ENCODE measurements around the gene ESYT2. TPM values are rescaled to one million over a fixed set of nuclear protein-coding genes. Genes with fewer than 3 reads are reported as not detected.
"Not testable (repeated sequence)": the region's sequence is repeated elsewhere in the genome, so short reads cannot be mapped to it uniquely, and the experiment has no call there.

Gene ESYT2
- total RNA-seq, 2 experiments from 2014 or later, result 116 to 124 TPM

GRCh38 chr7:158706273-158706704, 123.0 kb downstream of the ESYT2 start:
- peaks cover 44% of the 10 kb centered on the region for H3K4me1 Mint-ChIP-seq
- CTCF ChIA-PET, result interaction anchor here (0.7 to 1.1 kb wide), 2 partner anchors 44 to 271 kb away, joined by 3 read pairs; no protein-coding TSS in a partner anchor
- no peak for DNase-seq
- peak overlapping the region; percentile 54 for H3K27ac Mint-ChIP-seq
- POLR2A ChIA-PET, result interaction anchor here (1.1 kb wide), 1 partner anchor 158 kb away, joined by 3 read pairs; no protein-coding TSS in a partner anchor
- H3K36me3 Mint-ChIP-seq (ENCODE audit: low read depth), result peaks cover 47% of the 10 kb centered on the region
- H3K4me3 Mint-ChIP-seq, result peak overlapping the region; percentile 89
- H3K27me3 Mint-ChIP-seq, result no peaks in the 10 kb centered on the region
- peaks cover 12% of the 10 kb centered on the region for H3K9me3 Mint-ChIP-seq

- Mint-ChIP-seq H3K9me3 (peaks cover 9% of the 10 kb centered on the region), H3K4me1 (peaks cover 45% of the 10 kb centered on the region), H3K36me3 (ENCODE audit: low read depth) (peaks cover 49% of the 10 kb centered on the region), H3K4me3 (peak overlapping the region; percentile 89), H3K27me3 (no peaks in the 10 kb centered on the region), H3K27ac (peak overlapping the region; percentile 91)
- POLR2A ChIA-PET, result interaction anchor here (0.7 to 1.2 kb wide), 4 partner anchors 9 to 119 kb away, joined by 3 to 7 read pairs (median 4); no protein-coding TSS in a partner anchor
- CTCF ChIA-PET, result interaction anchor here (0.8 to 1.6 kb wide), 6 partner anchors 10 to 1568 kb away, joined by 3 to 6 read pairs (median 4); no protein-coding TSS in a partner anchor
- DNase-seq, result no peak
Observed at GRCh38 chr7:158705234-158705850, 124.0 kb downstream of the ESYT2 start.

- Mint-ChIP-seq H3K4me1 (peaks cover 46% of the 10 kb centered on the region), H3K27ac (peak within 1 kb of the TSS; percentile 92), H3K27me3 (no peaks in the 10 kb centered on the region), H3K36me3 (ENCODE audit: low read depth) (peaks cover 53% of the 10 kb centered on the region), H3K9me3 (peaks cover 9% of the 10 kb centered on the region), H3K4me3 (peak within 1 kb of the TSS; percentile 89)
- CTCF ChIA-PET, result interaction anchor here (0.7 to 1.6 kb wide), 7 partner anchors 9 to 1567 kb away, joined by 3 to 6 read pairs (median 3); no protein-coding TSS in a partner anchor
- POLR2A ChIA-PET, result interaction anchor here (0.8 to 1.2 kb wide), 3 partner anchors 9 to 120 kb away, joined by 3 to 7 read pairs (median 4); no protein-coding TSS in a partner anchor
- peak; percentile 97 for DNase-seq
Observed at GRCh38 chr7:158704524-158705233, 124.6 kb downstream of the ESYT2 start, which contains the start of gene NCAPG2. NCAPG2 (minus strand) TSS chr7:158704804; CDS start chr7:158701899, 2,905 bp downstream.

GRCh38 chr7:158703679-158704523, 125.4 kb downstream of the ESYT2 start:
- not testable (repeated sequence) for H3K27me3 Mint-ChIP-seq, DNase-seq, H3K9me3 Mint-ChIP-seq
- Mint-ChIP-seq H3K27ac (peak overlapping the region; percentile 92), H3K4me3 (peak overlapping the region; percentile 89), H3K36me3 (ENCODE audit: low read depth) (peaks cover 61% of the 10 kb centered on the region), H3K4me1 (peaks cover 54% of the 10 kb centered on the region)
- ChIA-PET CTCF (interaction anchor here (0.7 to 1.6 kb wide), 7 partner anchors 8 to 1566 kb away, joined by 3 to 6 read pairs (median 3); no protein-coding TSS in a partner anchor), POLR2A (interaction anchor here (1.2 kb wide), 2 partner anchors 10 to 20 kb away, joined by 3 to 7 read pairs; no protein-coding TSS in a partner anchor)

- Mint-ChIP-seq H3K27ac (peak overlapping the region; percentile 92), H3K4me3 (peak overlapping the region; percentile 89), H3K36me3 (ENCODE audit: low read depth) (peaks cover 66% of the 10 kb centered on the region), H3K27me3 (no peaks in the 10 kb centered on the region), H3K4me1 (peaks cover 61% of the 10 kb centered on the region), H3K9me3 (peaks cover 7% of the 10 kb centered on the region)
- no peak for DNase-seq
- ChIA-PET CTCF (no interaction called here), POLR2A (no interaction called here)
Observed at GRCh38 chr7:158702944-158703343, 126.4 kb downstream of the ESYT2 start.

- POLR2A ChIA-PET, result no interaction called here
- Mint-ChIP-seq H3K9me3 (peaks cover 4% of the 10 kb centered on the region), H3K27me3 (no peaks in the 10 kb centered on the region), H3K4me1 (peaks cover 64% of the 10 kb centered on the region), H3K27ac (no peak overlapping the region), H3K4me3 (peak overlapping the region; percentile 89), H3K36me3 (ENCODE audit: low read depth) (peaks cover 63% of the 10 kb centered on the region)
- DNase-seq, result no peak
- CTCF ChIA-PET, result no interaction called here
Observed at GRCh38 chr7:158702196-158702595, 127.1 kb downstream of the ESYT2 start.

GRCh38 chr7:158700008-158700407, 129.3 kb downstream of the ESYT2 start:
- peaks cover 2% of the 10 kb centered on the region for H3K9me3 Mint-ChIP-seq
- ChIA-PET CTCF (no interaction called here), POLR2A (no interaction called here)
- H3K4me1 Mint-ChIP-seq, result peaks cover 73% of the 10 kb centered on the region
- H3K27me3 Mint-ChIP-seq, result no peaks in the 10 kb centered on the region
- peaks cover 72% of the 10 kb centered on the region for H3K36me3 Mint-ChIP-seq (ENCODE audit: low read depth)
- no peak overlapping the region for H3K27ac Mint-ChIP-seq
- H3K4me3 Mint-ChIP-seq, result no peak overlapping the region
- no peak for DNase-seq

GRCh38 chr7:158699341-158699740, 130.0 kb downstream of the ESYT2 start:
- POLR2A ChIA-PET, result interaction anchor here (0.6 kb wide), 1 partner anchor 365 kb away, joined by 3 read pairs; no protein-coding TSS in a partner anchor
- CTCF ChIA-PET, result no interaction called here
- peaks cover 74% of the 10 kb centered on the region for H3K36me3 Mint-ChIP-seq (ENCODE audit: low read depth)

GRCh38 chr7:158698657-158699195, 130.6 kb downstream of the ESYT2 start:
- peaks cover 76% of the 10 kb centered on the region for H3K36me3 Mint-ChIP-seq (ENCODE audit: low read depth)
- CTCF ChIA-PET, result interaction anchor here (1.0 to 1.2 kb wide), 3 partner anchors 40 to 278 kb away, joined by 3 to 6 read pairs (median 5); no protein-coding TSS in a partner anchor
- peaks cover 2% of the 10 kb centered on the region for H3K9me3 Mint-ChIP-seq
- no peak for DNase-seq
- POLR2A ChIA-PET, result interaction anchor here (0.6 kb wide), 1 partner anchor 366 kb away, joined by 3 read pairs; no protein-coding TSS in a partner anchor
- no peaks in the 10 kb centered on the region for H3K27me3 Mint-ChIP-seq
- peak overlapping the region; percentile 50 for H3K27ac Mint-ChIP-seq
- H3K4me3 Mint-ChIP-seq, result no peak overlapping the region
- H3K4me1 Mint-ChIP-seq, result peaks cover 78% of the 10 kb centered on the region

More at GRCh38 chr7:158699341-158699740, 130.0 kb downstream of the ESYT2 start:
- H3K27me3 Mint-ChIP-seq, result no peaks in the 10 kb centered on the region
- DNase-seq, result no peak
- H3K27ac Mint-ChIP-seq, result peak overlapping the region; percentile 50
- H3K4me1 Mint-ChIP-seq, result peaks cover 76% of the 10 kb centered on the region
- peaks cover 2% of the 10 kb centered on the region for H3K9me3 Mint-ChIP-seq
- no peak overlapping the region for H3K4me3 Mint-ChIP-seq

GRCh38 chr7:158697597-158697996, 131.7 kb downstream of the ESYT2 start:
- DNase-seq, result not testable (repeated sequence)

GRCh38 chr7:158695726-158696452, 133.4 kb downstream of the ESYT2 start:
- DNase-seq, result peak; percentile 57
- Mint-ChIP-seq H3K4me1 (peaks cover 59% of the 10 kb centered on the region), H3K27me3 (no peaks in the 10 kb centered on the region), H3K36me3 (ENCODE audit: low read depth) (peaks cover 65% of the 10 kb centered on the region), H3K4me3 (no peak overlapping the region), H3K9me3 (peaks cover 2% of the 10 kb centered on the region), H3K27ac (peak overlapping the region; percentile 83)
- POLR2A ChIA-PET, result no interaction called here
- CTCF ChIA-PET, result interaction anchor here (0.9 to 3.0 kb wide), 6 partner anchors 9 to 281 kb away, joined by 3 to 24 read pairs (median 4); partner anchors contain the start of gene NCAPG2

More at GRCh38 chr7:158697597-158697996, 131.7 kb downstream of the ESYT2 start:
- H3K4me3 Mint-ChIP-seq, H3K27ac Mint-ChIP-seq, H3K27me3 Mint-ChIP-seq, POLR2A ChIA-PET, H3K9me3 Mint-ChIP-seq: not testable (repeated sequence)
- CTCF ChIA-PET, result interaction anchor here (1.0 to 3.0 kb wide), 4 partner anchors 38 to 279 kb away, joined by 3 to 24 read pairs (median 6); no protein-coding TSS in a partner anchor
- Mint-ChIP-seq H3K4me1 (peaks cover 72% of the 10 kb centered on the region), H3K36me3 (ENCODE audit: low read depth) (peaks cover 72% of the 10 kb centered on the region)

Measured in activated CD4-positive, alpha-beta T cell treated with anti-CD3 and anti-CD28 coated beads, Interleukin-2, amount 10 ng/mL, durations not matched to agents 7 days and 5 days (primary cell).